ENCODE results near the gene GRK5.

GRCh38 chr10:119406137-119406536 lies 198.8 kb downstream of the GRK5 start:
- TF ChIP-seq POLR2AphosphoS5 (IDR thresholded peaks at IDR 0.05; ENCODE audit: borderline replicate concordance, low read depth, low read length) (no peak), EZH2 (IDR thresholded peaks at IDR 0.05) (no peak)
